ENCODE measurements around the gene NR2F1. TPM values are rescaled to one million over a fixed set of nuclear protein-coding genes. Genes with fewer than 3 reads are reported as not detected.

NR2F1 gene
- total RNA-seq, 2 experiments from 2014 or later = not detected

- no TSS peak for BruUV-seq (replicated peaks)
- Histone ChIP-seq H4K20me1 (ENCODE audit: insufficient read depth, low read length) (no peaks in the 10 kb centered on the region), H2AFZ (ENCODE audit: low read length) (no peak overlapping the region), H3K9me2 (ENCODE audit: insufficient read depth, low read length) (no peaks in the 10 kb centered on the region), H3K4me2 (ENCODE audit: low read length) (no peak overlapping the region), H3K4me1 (ENCODE audit: insufficient read depth, low read length, poor library complexity, severe bottlenecking) (no peaks in the 10 kb centered on the region), H3K27ac (ENCODE audit: low read depth, low read length, poor library complexity, severe bottlenecking) (no peak overlapping the region), H3K9me3 (ENCODE audit: low read length) (no peaks in the 10 kb centered on the region), H3K4me3 (ENCODE audit: low read depth, low read length, poor library complexity, severe bottlenecking) (no peak overlapping the region), H3K36me3 (ENCODE audit: insufficient read depth, low read length) (no peaks in the 10 kb centered on the region), H3K79me2 (ENCODE audit: insufficient read depth, low read depth, low read length) (no peaks in the 10 kb centered on the region)
- intact Hi-C loops (cut with micrococcal nuclease; ENCODE audit: unreplicated experiment) = no loop called here
- DNase-seq (ENCODE audit: low spot score) = no peak
- POLR2A ChIA-PET = no interaction called here
- CTCF ChIA-PET (ENCODE audit: unreplicated experiment) = no interaction called here
- TF ChIP-seq EZH2phosphoT487 (IDR thresholded peaks at IDR 0.05; ENCODE audit: borderline replicate concordance, low read depth, low read length) = no peak
- TF ChIP-seq CTCF (conservative IDR thresholded peaks at IDR 0.05; ENCODE audit: low read length) = no peak
Observed at GRCh38 chr5:93600409-93601070, 17.5 kb downstream of the NR2F1 start.

- Histone ChIP-seq H3K4me2 (ENCODE audit: low read length) (no peak overlapping the region), H2AFZ (ENCODE audit: low read length) (no peak overlapping the region), H4K20me1 (ENCODE audit: insufficient read depth, low read length) (no peaks in the 10 kb centered on the region), H3K4me3 (ENCODE audit: low read depth, low read length, poor library complexity, severe bottlenecking) (no peak overlapping the region), H3K79me2 (ENCODE audit: insufficient read depth, low read depth, low read length) (no peaks in the 10 kb centered on the region), H3K4me1 (ENCODE audit: insufficient read depth, low read length, poor library complexity, severe bottlenecking) (no peaks in the 10 kb centered on the region), H3K9me3 (ENCODE audit: low read length) (no peaks in the 10 kb centered on the region), H3K9me2 (ENCODE audit: insufficient read depth, low read length) (no peaks in the 10 kb centered on the region), H3K27ac (ENCODE audit: low read depth, low read length, poor library complexity, severe bottlenecking) (no peak overlapping the region), H3K36me3 (ENCODE audit: insufficient read depth, low read length) (no peaks in the 10 kb centered on the region)
- DNase-seq (ENCODE audit: low spot score) = no peak
- POLR2A ChIA-PET = no interaction called here
- intact Hi-C loops (cut with micrococcal nuclease; ENCODE audit: unreplicated experiment) = no loop called here
- TF ChIP-seq CTCF (conservative IDR thresholded peaks at IDR 0.05; ENCODE audit: low read length) = no peak
- TF ChIP-seq EZH2phosphoT487 (IDR thresholded peaks at IDR 0.05; ENCODE audit: borderline replicate concordance, low read depth, low read length) = no peak
- CTCF ChIA-PET (ENCODE audit: unreplicated experiment) = no interaction called here
- BruUV-seq (replicated peaks) = no TSS peak
Observed at GRCh38 chr5:93601071-93601801, 18.2 kb downstream of the NR2F1 start.

- Histone ChIP-seq H3K4me1 (ENCODE audit: insufficient read depth, low read length, poor library complexity, severe bottlenecking) (no peaks in the 10 kb centered on the region), H3K9me2 (ENCODE audit: insufficient read depth, low read length) (no peaks in the 10 kb centered on the region), H3K9me3 (ENCODE audit: low read length) (no peaks in the 10 kb centered on the region), H4K20me1 (ENCODE audit: insufficient read depth, low read length) (no peaks in the 10 kb centered on the region), H3K4me3 (ENCODE audit: low read depth, low read length, poor library complexity, severe bottlenecking) (no peak overlapping the region), H2AFZ (ENCODE audit: low read length) (no peak overlapping the region), H3K79me2 (ENCODE audit: insufficient read depth, low read depth, low read length) (no peaks in the 10 kb centered on the region), H3K27ac (ENCODE audit: low read depth, low read length, poor library complexity, severe bottlenecking) (no peak overlapping the region), H3K36me3 (ENCODE audit: insufficient read depth, low read length) (no peaks in the 10 kb centered on the region), H3K4me2 (ENCODE audit: low read length) (no peak overlapping the region)
- POLR2A ChIA-PET = no interaction called here
- BruUV-seq (replicated peaks) = no TSS peak
- intact Hi-C loops (cut with micrococcal nuclease; ENCODE audit: unreplicated experiment) = no loop called here
- DNase-seq (ENCODE audit: low spot score) = no peak
- CTCF ChIA-PET (ENCODE audit: unreplicated experiment) = no interaction called here
- no peak for TF ChIP-seq CTCF (conservative IDR thresholded peaks at IDR 0.05; ENCODE audit: low read length)
- TF ChIP-seq EZH2phosphoT487 (IDR thresholded peaks at IDR 0.05; ENCODE audit: borderline replicate concordance, low read depth, low read length) = no peak
Observed at GRCh38 chr5:93601802-93602155, 18.8 kb downstream of the NR2F1 start.
